ENCODE data around the gene SPRY2. TPM values are rescaled to one million over a fixed set of nuclear protein-coding genes. Genes with fewer than 3 reads are reported as not detected.

SPRY2 gene
- total and polyA plus RNA-seq, 2 of the 4 experiments (the other 2 are of a cell fraction): 21.1 to 47.9 TPM

DNA sequence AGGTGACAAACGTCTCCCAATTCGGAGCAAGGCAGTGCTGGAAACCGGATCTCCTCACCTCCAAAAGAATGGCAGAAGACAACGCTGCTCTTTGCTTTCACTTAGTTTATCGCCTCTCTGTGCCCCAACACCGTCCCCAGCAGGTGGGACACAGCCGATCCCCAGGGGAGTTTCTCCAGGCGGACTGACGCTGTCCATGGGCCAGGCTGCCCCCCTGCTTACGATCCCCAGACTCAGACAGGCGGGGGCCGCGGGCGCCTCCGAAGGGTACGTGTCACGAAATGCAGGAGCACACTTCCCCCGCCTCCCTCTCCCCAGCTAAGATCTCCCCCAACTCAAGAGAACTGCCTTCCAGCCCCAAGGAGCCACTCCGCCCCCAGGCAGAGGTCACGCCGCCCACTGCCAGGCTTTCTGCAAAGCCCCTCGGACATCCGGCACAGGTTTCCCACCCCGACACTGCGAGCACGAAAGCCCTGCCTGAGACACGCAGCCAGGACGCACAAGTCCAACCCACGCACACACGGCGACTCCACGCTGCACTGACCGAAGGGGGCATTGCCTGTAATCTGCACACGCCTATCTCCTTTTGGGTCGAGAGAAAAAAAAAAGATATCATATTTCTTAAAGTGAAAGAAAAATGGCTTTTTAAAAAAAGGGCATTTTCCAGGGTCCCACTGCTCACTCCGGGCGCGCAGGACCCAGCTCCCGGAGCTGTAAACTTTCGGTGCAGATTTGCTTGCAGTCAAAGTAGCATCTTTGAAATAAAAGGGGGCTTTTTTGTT lies 2.0 kb downstream of the SPRY2 start:
- peak overlapping the region; percentile 88 for H3K4me3 ChIP-seq (ENCODE audit: insufficient read depth, low read depth, low read length)
- peaks cover 11% of the 10 kb centered on the region for H3K9me1 ChIP-seq (ENCODE audit: insufficient read depth, low read length)
- H4K5ac ChIP-seq (ENCODE audit: low read depth, low read length): no peak overlapping the region
- ATAC-seq (ENCODE audit: low read depth) (peak; percentile 27), DNase-seq (peak; percentile 88)
- peak overlapping the region; percentile 87 for H3K4me2 ChIP-seq (ENCODE audit: low read depth, low read length)
- peak overlapping the region; percentile 87 for H2AFZ ChIP-seq (replicated peaks; ENCODE audit: low read length, poor library complexity)
- H3K36me3 ChIP-seq (ENCODE audit: control insufficient read depth, insufficient read depth, low read length): peaks cover 11% of the 10 kb centered on the region
- H2BK120ac ChIP-seq (ENCODE audit: low read depth, low read length): peak overlapping the region; percentile 47
- intact Hi-C loops (cut with micrococcal nuclease): loop anchor here (1.0 to 5.0 kb wide), 3 partner anchors 127 to 563 kb away; no protein-coding TSS in a partner anchor
- peak overlapping the region; percentile 63 for H2AK5ac ChIP-seq (ENCODE audit: low read depth, low read length)
- H3K14ac ChIP-seq (replicated peaks; ENCODE audit: low read depth, low read length): peak overlapping the region; percentile 92
- 0% methylated on average over 15 of the region's 40 CpGs; no CpG with 5 or more reads in 1 of the 2 experiments for WGBS, 2 experiments (ENCODE audit: extremely low coverage in 2 of 2, insufficient read length in 1 of 2)
- H2BK20ac ChIP-seq (ENCODE audit: low read depth, low read length): no peak overlapping the region
- peak overlapping the region; percentile 62 for H3K4ac ChIP-seq (ENCODE audit: low read depth, low read length)
- TF ChIP-seq USF2 (IDR thresholded peaks at IDR 0.05; ENCODE audit: low read depth, low read length) (no peak), BHLHE40 (IDR thresholded peaks at IDR 0.05; ENCODE audit: low read depth, low read length) (peak; percentile 60), FOS (IDR thresholded peaks at IDR 0.05; ENCODE audit: low read depth, low read length) (no peak), POLR2A (IDR thresholded peaks at IDR 0.05; ENCODE audit: low read depth, low read length) (peak; percentile 86), NFE2L2 (IDR thresholded peaks at IDR 0.05; ENCODE audit: low read depth, low read length) (no peak), MAFK (IDR thresholded peaks at IDR 0.05; ENCODE audit: low read depth, low read length) (no peak), RCOR1 (IDR thresholded peaks at IDR 0.05; ENCODE audit: insufficient replicate concordance, low read length) (no peak), RAD21 (IDR thresholded peaks at IDR 0.05; ENCODE audit: low read length) (peak; percentile 32), MXI1 (IDR thresholded peaks at IDR 0.05; ENCODE audit: borderline replicate concordance, low read depth, low read length) (peak; percentile 91), MAZ (IDR thresholded peaks at IDR 0.05; ENCODE audit: borderline replicate concordance, low read depth, low read length) (peak; percentile 93), CHD1 (IDR thresholded peaks at IDR 0.05; ENCODE audit: low read depth, low read length) (no peak; the same call in 1 of the 2 replicates)
- TF ChIP-seq, protein P1, sequence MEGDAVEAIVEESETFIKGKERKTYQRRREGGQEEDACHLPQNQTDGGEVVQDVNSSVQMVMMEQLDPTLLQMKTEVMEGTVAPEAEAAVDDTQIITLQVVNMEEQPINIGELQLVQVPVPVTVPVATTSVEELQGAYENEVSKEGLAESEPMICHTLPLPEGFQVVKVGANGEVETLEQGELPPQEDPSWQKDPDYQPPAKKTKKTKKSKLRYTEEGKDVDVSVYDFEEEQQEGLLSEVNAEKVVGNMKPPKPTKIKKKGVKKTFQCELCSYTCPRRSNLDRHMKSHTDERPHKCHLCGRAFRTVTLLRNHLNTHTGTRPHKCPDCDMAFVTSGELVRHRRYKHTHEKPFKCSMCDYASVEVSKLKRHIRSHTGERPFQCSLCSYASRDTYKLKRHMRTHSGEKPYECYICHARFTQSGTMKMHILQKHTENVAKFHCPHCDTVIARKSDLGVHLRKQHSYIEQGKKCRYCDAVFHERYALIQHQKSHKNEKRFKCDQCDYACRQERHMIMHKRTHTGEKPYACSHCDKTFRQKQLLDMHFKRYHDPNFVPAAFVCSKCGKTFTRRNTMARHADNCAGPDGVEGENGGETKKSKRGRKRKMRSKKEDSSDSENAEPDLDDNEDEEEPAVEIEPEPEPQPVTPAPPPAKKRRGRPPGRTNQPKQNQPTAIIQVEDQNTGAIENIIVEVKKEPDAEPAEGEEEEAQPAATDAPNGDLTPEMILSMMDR (conservative IDR thresholded peaks at IDR 0.05; ENCODE audit: low read depth, low read length): peak; percentile 30
- H3K27me3 ChIP-seq (ENCODE audit: control insufficient read depth, insufficient read depth, low read length): no peaks in the 10 kb centered on the region
- H2BK5ac ChIP-seq (ENCODE audit: low read depth, low read length, poor library complexity, severe bottlenecking): peak overlapping the region; percentile 91
- peaks cover 12% of the 10 kb centered on the region for H3K4me1 ChIP-seq (ENCODE audit: control insufficient read depth, insufficient read depth, low read length)
- peak overlapping the region; percentile 88 for H3K18ac ChIP-seq (ENCODE audit: low read depth, low read length)
- H4K91ac ChIP-seq (ENCODE audit: insufficient read depth, low read depth, low read length): no peak overlapping the region; the same call in 1 of the 2 replicates
- H2AK9ac ChIP-seq (replicated peaks; ENCODE audit: low read depth, low read length, poor library complexity): peak overlapping the region; percentile 88
- peak overlapping the region; percentile 97 for H3K56ac ChIP-seq (ENCODE audit: extremely low read depth, insufficient read depth, low read length)
- H3K9ac ChIP-seq (ENCODE audit: low read depth, low read length): peak overlapping the region; percentile 99
- H3K79me1 ChIP-seq (ENCODE audit: low read depth in 1 of 2, low read length in 2 of 2): peaks cover 0 to 23% of the 10 kb centered on the region in 2 experiments; a peak in 2 of 4 replicates
- BruUV-seq (replicated peaks): no TSS peak
- ChIA-PET POLR2A (ENCODE audit: unreplicated experiment) (interaction anchor here (1.5 kb wide), 1 partner anchor 402 kb away, joined by 4 read pairs; no protein-coding TSS in a partner anchor), CTCF (interaction anchor here (0.6 to 0.7 kb wide), 2 partner anchors 167 to 217 kb away, joined by 4 read pairs; no protein-coding TSS in a partner anchor)
- dilution Hi-C loops (cut with HindIII; ENCODE audit: low sequenced_read_pairs, unreplicated experiment): no loop called here
- no peak overlapping the region for H2BK15ac ChIP-seq (ENCODE audit: low read depth, low read length)
- H3K27ac ChIP-seq (ENCODE audit: insufficient read depth, low read length): peak overlapping the region; percentile 84
- in situ Hi-C loops (cut with MboI; ENCODE audit: low sequenced_read_pairs): loop anchor here (10.0 to 25.0 kb wide), 4 partner anchors 124 to 927 kb away; partner anchors contain the start of gene RBM26
- peak overlapping the region; percentile 91 for H3K23ac ChIP-seq (ENCODE audit: low read depth, low read length)
- H3K9me3 ChIP-seq (ENCODE audit: control insufficient read depth, insufficient read depth, low read length): no peaks in the 10 kb centered on the region
- peak overlapping the region; percentile 49 to 76; a peak in 3 of 4 replicates for H4K8ac ChIP-seq (ENCODE audit: low read depth in 2 of 2, low read length in 2 of 2)
- H4K20me1 ChIP-seq (ENCODE audit: insufficient read depth, low read length): peaks cover 55% of the 10 kb centered on the region
